GM12801 (cell line): Measurements from ENCODE around the gene DNAL4.

Experiments
- CTCF ChIP-seq: IDR thresholded peaks from one replicate; pipeline ENCODE4 v1.5.1; 2011; ENCODE audit warnings: control low read depth; ENCODE audit not compliant: insufficient read length; ENCODE audit errors: extremely low read depth

The DNAL4 gene

GRCh38 chr22:38826801-38827200, 32.9 kb upstream of the DNAL4 start:
- no peak for TF ChIP-seq CTCF

- no peak for TF ChIP-seq CTCF
These were observed 32.4 kb upstream of the DNAL4 start for GRCh38 chr22:38826386-38826785.

GRCh38 chr22:38824585-38824984, 30.6 kb upstream of the DNAL4 start:
- no peak for TF ChIP-seq CTCF

GRCh38 chr22:38823637-38824036, 29.7 kb upstream of the DNAL4 start:
- TF ChIP-seq CTCF = no peak

GRCh38 chr22:38823076-38823475, 29.1 kb upstream of the DNAL4 start:
- TF ChIP-seq CTCF = no peak

GRCh38 chr22:38820020-38820419, 26.1 kb upstream of the DNAL4 start:
- TF ChIP-seq CTCF = no peak

- no peak for TF ChIP-seq CTCF
These were observed 25.5 kb upstream of the DNAL4 start for GRCh38 chr22:38819387-38819940.
